SK-N-SH (cell line): ENCODE results near the gene OR52E6. TPM values are rescaled to one million over a fixed set of nuclear protein-coding genes. Genes with fewer than 3 reads are reported as not detected.

Experiments
- CTCF ChIA-PET: fragments of 300-600, 350-600 bp; formaldehyde crosslinking; extraction: SDS; loops from one replicate; lab custom pipeline; 2021; lab: Yijun Ruan, JAX
- POLR2A ChIA-PET: fragments of 350-600 bp; sonication (Branson Sonifier 250); formaldehyde crosslinking; extraction: SDS; loops from one replicate; lab custom pipeline; 2020; ENCODE audit warnings: antibody characterized with exemption, inconsistent platforms; lab: Yijun Ruan, JAX
- DNase-seq: peaks from one replicate; pipeline ENCODE4 v3.0.0; 2012
- H2AFZ ChIP-seq: fragments of 200-600 bp; sonication (generic); 2 replicates; pipeline ENCODE4 v1.8.1; 2016; ENCODE audit warnings: antibody characterized with exemption, mild to moderate bottlenecking, low read depth
- H3F3A ChIP-seq: fragments of 200-600 bp; sonication (generic); replicated peaks from 2 replicates; pipeline ENCODE3; 2016; ENCODE audit warnings: antibody characterized with exemption, mild to moderate bottlenecking; ENCODE audit not compliant: insufficient read depth
- H3K27ac ChIP-seq, 2 experiments: fragments of 200-500 bp in 1 of 2; fragments of 200-600 bp in 1 of 2; sonication (Bioruptor generic) in 1 of 2; sonication (generic), shearing (Covaris generic) in 1 of 2; 2 replicates each; pipeline versions ENCODE4 v1.5.1 to v1.6.1; 2014 to 2016; ENCODE audit warnings: low read depth in 2 of 2, inconsistent platforms in 1 of 2, low read length in 1 of 2, mild to moderate bottlenecking in 1 of 2, mixed read lengths in 1 of 2
- H3K27me3 ChIP-seq: fragments of 200-600 bp; sonication (generic), shearing (Covaris generic); 2 replicates; pipeline ENCODE4 v1.6.1; 2016; ENCODE audit warnings: mixed run types; ENCODE audit not compliant: insufficient read depth
- H3K36me3 ChIP-seq, 2 experiments: fragments of 200-500 bp in 1 of 2; fragments of 200-600 bp in 1 of 2; sonication (Bioruptor generic) in 1 of 2; sonication (generic) in 1 of 2; replicated peaks in 1 of 2; 2 replicates each; pipeline versions ENCODE3 to v1.5.1; 2014 to 2016; ENCODE audit warnings: low read length in 1 of 2, mild to moderate bottlenecking in 1 of 2; ENCODE audit not compliant: insufficient read depth in 2 of 2, control insufficient read depth in 1 of 2
- H3K4me1 ChIP-seq, 2 experiments: fragments of 200-500 bp in 1 of 2; fragments of 200-600 bp in 1 of 2; sonication (Bioruptor generic) in 1 of 2; sonication (generic), shearing (Covaris generic) in 1 of 2; 2 replicates each; pipeline versions ENCODE4 v1.5.1 to v1.6.1; 2014 to 2016; ENCODE audit warnings: low read depth in 1 of 2, low read length in 1 of 2, mixed run types in 1 of 2; ENCODE audit not compliant: insufficient read depth in 2 of 2, control insufficient read depth in 1 of 2
- H3K4me2 ChIP-seq: fragments of 200-600 bp; sonication (generic), shearing (Covaris generic); 2 replicates; pipeline ENCODE4 v1.6.1; 2017; ENCODE audit warnings: mixed run types
- H3K4me3 ChIP-seq, 2 experiments: fragments of 200-500 bp in 1 of 2; fragments of 200-600 bp in 1 of 2; sonication (Bioruptor generic) in 1 of 2; sonication (generic), shearing (Covaris generic) in 1 of 2; 2 replicates each; pipeline versions ENCODE4 v1.5.1 to v1.8.1; 2014 to 2016; ENCODE audit warnings: low read depth in 2 of 2, inconsistent platforms in 1 of 2, low read length in 1 of 2, mild to moderate bottlenecking in 1 of 2, mixed read lengths in 1 of 2, moderate library complexity in 1 of 2
- H3K79me2 ChIP-seq: fragments of 200-600 bp; sonication (generic); 2 replicates; pipeline ENCODE4 v1.8.1; 2017; ENCODE audit warnings: mild to moderate bottlenecking; ENCODE audit not compliant: insufficient read depth
- H3K9ac ChIP-seq: fragments of 200-600 bp; sonication (generic); 2 replicates; pipeline ENCODE4 v1.6.1; 2017; ENCODE audit warnings: mixed run types
- H3K9me2 ChIP-seq: fragments of 200-600 bp; sonication (generic); 2 replicates; pipeline ENCODE4 v1.6.1; 2017; ENCODE audit warnings: mixed run types
- H3K9me3 ChIP-seq: fragments of 200-600 bp; sonication (generic); 2 replicates; pipeline ENCODE4 v1.6.1; 2017; ENCODE audit warnings: mixed run types, mild to moderate bottlenecking, moderate library complexity
- H4K20me1 ChIP-seq: fragments of 200-600 bp; sonication (generic); 2 replicates; pipeline ENCODE4 v1.6.1; 2017; ENCODE audit warnings: mild to moderate bottlenecking, mixed run types; ENCODE audit not compliant: insufficient read depth
- CHD2 ChIP-seq: fragments of 150-350 bp; IDR thresholded peaks from 2 replicates; pipeline ENCODE4 v1.6.1; 2018; ENCODE audit warnings: low read length; ENCODE audit not compliant: partially characterized antibody
- FOXM1 ChIP-seq: IDR thresholded peaks from 2 replicates; pipeline ENCODE4 v1.4.0; 2012; ENCODE audit warnings: low read depth, mild to moderate bottlenecking
- NRF1 ChIP-seq: IDR thresholded peaks from 2 replicates; pipeline ENCODE4 v1.6.1; 2012; ENCODE audit warnings: low read depth, mild to moderate bottlenecking, low read length
- POLR2AphosphoS5 ChIP-seq: IDR thresholded peaks from 2 replicates; pipeline ENCODE4 v1.6.1; 2012; ENCODE audit warnings: low read depth, low read length
- RAD21 ChIP-seq: IDR thresholded peaks from 2 replicates; pipeline ENCODE4 v1.6.1; 2012; ENCODE audit warnings: mild to moderate bottlenecking, low read length
- RFX5 ChIP-seq: IDR thresholded peaks from 2 replicates; pipeline ENCODE4 v1.6.1; 2012; ENCODE audit warnings: mild to moderate bottlenecking, improper control_type of control experiment, low read length
- SIN3A ChIP-seq: IDR thresholded peaks from 2 replicates; pipeline ENCODE4 v1.6.1; 2012; ENCODE audit warnings: low read depth, mild to moderate bottlenecking, low read length, moderate library complexity, borderline replicate concordance
- SMC3 ChIP-seq: IDR thresholded peaks from 2 replicates; pipeline ENCODE4 v1.6.1; 2012; ENCODE audit warnings: low read depth, low read length, improper control_type of control experiment
- TAF1 ChIP-seq: IDR thresholded peaks from 2 replicates; pipeline ENCODE4 v1.6.1; 2012; ENCODE audit warnings: low read depth, mild to moderate bottlenecking, low read length, moderate library complexity, borderline replicate concordance
- WGBS: methylation state at CpG from one replicate; pipeline ENCODE4 v1.1.6; 2017; ENCODE audit warnings: low lambda C conversion rate; 5-methylcytosine and 5-hydroxymethylcytosine counted together
- polyA plus RNA-seq, 3 experiments: library from polyadenylated mRNA; depleted of rRNA; stranded (reverse); fragments of >200 nt; gene quantifications; 2 replicates each; pipeline ENCODE4 v1.2.3, GENCODE V29; 2012
- TF ChIP-seq, protein P1 (sequence below): IDR thresholded peaks from 2 replicates; pipeline ENCODE4 v1.6.1; 2012; ENCODE audit warnings: mild to moderate bottlenecking, low read depth, low read length, moderate library complexity
- TF ChIP-seq, protein P2 (sequence below): IDR thresholded peaks from 2 replicates; pipeline ENCODE4 v1.4.0; 2012; ENCODE audit warnings: low read depth, borderline replicate concordance
- TF ChIP-seq, protein P3 (sequence below): IDR thresholded peaks from 2 replicates; pipeline ENCODE4; 2012
- TF ChIP-seq, protein P4 (sequence below): fragments of 200-600 bp; sonication (generic); IDR thresholded peaks from 2 replicates; pipeline ENCODE4 v1.6.1; 2017; ENCODE audit warnings: antibody characterized with exemption, mild to moderate bottlenecking, moderate library complexity
- TF ChIP-seq, protein P5 (sequence below): IDR thresholded peaks from 2 replicates; pipeline ENCODE4 v1.4.0; 2012; ENCODE audit warnings: low read depth
- TF ChIP-seq, protein P6 (sequence below): fragments of 150-350 bp; IDR thresholded peaks from 2 replicates; pipeline ENCODE4 v1.6.1; 2016; ENCODE audit warnings: mild to moderate bottlenecking, low read depth, low read length

The OR52E6 gene
- polyA plus RNA-seq (2012; rRNA removed), result not detected in 2 replicates
- not detected in 2 replicates for polyA plus RNA-seq (2012; cell fraction: cytosol; rRNA removed)
- not detected in 2 replicates for polyA plus RNA-seq (2012; cell fraction: nucleus; rRNA removed)

DNA sequence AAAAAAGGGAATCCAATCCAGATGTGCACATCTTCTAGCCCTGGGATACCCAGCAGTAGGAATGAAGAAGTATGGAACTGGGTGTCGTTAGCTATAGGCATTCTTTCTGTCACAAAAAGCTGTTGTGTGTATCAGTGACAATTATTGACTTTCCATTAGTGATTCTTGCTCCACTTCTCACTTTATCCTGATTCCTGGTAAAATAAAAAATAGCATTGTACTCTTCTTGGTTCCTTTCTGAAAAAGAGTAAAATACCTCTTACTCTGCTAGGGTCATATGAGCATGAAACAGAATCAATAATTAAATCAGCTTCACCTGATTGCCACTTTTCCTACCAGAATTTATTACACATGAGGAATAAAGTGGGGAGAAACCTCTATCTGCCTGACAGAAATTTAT, at the start of gene OR52E6:
OR52E6 (minus strand) TSS at position 101 of the 400 bp plus-strand sequence; CDS start at position 101, 0 bp downstream.
- ChIA-PET POLR2A (no interaction called here), CTCF (no interaction called here)
- H3K9ac ChIP-seq, result no peak within 1 kb of the TSS
- H3K4me3 ChIP-seq, result no peak within 1 kb of the TSS
- no peaks in the 10 kb centered on the region for H3F3A ChIP-seq
- H3K27ac ChIP-seq, result no peak within 1 kb of the TSS
- no peak within 1 kb of the TSS for H2AFZ ChIP-seq
- TF ChIP-seq FOXM1 (no peak), NRF1 (no peak), CHD2 (no peak), SMC3 (no peak), TAF1 (no peak), SIN3A (no peak), RFX5 (no peak)
- TF ChIP-seq, protein P1, sequence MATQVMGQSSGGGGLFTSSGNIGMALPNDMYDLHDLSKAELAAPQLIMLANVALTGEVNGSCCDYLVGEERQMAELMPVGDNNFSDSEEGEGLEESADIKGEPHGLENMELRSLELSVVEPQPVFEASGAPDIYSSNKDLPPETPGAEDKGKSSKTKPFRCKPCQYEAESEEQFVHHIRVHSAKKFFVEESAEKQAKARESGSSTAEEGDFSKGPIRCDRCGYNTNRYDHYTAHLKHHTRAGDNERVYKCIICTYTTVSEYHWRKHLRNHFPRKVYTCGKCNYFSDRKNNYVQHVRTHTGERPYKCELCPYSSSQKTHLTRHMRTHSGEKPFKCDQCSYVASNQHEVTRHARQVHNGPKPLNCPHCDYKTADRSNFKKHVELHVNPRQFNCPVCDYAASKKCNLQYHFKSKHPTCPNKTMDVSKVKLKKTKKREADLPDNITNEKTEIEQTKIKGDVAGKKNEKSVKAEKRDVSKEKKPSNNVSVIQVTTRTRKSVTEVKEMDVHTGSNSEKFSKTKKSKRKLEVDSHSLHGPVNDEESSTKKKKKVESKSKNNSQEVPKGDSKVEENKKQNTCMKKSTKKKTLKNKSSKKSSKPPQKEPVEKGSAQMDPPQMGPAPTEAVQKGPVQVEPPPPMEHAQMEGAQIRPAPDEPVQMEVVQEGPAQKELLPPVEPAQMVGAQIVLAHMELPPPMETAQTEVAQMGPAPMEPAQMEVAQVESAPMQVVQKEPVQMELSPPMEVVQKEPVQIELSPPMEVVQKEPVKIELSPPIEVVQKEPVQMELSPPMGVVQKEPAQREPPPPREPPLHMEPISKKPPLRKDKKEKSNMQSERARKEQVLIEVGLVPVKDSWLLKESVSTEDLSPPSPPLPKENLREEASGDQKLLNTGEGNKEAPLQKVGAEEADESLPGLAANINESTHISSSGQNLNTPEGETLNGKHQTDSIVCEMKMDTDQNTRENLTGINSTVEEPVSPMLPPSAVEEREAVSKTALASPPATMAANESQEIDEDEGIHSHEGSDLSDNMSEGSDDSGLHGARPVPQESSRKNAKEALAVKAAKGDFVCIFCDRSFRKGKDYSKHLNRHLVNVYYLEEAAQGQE, result no peak
- TF ChIP-seq, protein P2, sequence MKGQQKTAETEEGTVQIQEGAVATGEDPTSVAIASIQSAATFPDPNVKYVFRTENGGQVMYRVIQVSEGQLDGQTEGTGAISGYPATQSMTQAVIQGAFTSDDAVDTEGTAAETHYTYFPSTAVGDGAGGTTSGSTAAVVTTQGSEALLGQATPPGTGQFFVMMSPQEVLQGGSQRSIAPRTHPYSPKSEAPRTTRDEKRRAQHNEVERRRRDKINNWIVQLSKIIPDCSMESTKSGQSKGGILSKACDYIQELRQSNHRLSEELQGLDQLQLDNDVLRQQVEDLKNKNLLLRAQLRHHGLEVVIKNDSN, result no peak
- TF ChIP-seq, protein P3, sequence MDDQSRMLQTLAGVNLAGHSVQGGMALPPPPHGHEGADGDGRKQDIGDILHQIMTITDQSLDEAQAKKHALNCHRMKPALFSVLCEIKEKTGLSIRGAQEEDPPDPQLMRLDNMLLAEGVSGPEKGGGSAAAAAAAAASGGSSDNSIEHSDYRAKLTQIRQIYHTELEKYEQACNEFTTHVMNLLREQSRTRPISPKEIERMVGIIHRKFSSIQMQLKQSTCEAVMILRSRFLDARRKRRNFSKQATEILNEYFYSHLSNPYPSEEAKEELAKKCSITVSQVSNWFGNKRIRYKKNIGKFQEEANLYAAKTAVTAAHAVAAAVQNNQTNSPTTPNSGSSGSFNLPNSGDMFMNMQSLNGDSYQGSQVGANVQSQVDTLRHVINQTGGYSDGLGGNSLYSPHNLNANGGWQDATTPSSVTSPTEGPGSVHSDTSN, result no peak
- H3K27me3 ChIP-seq, result no peaks in the 10 kb centered on the region
- H3K36me3 ChIP-seq, result no peaks in the 10 kb centered on the region
- H3K4me2 ChIP-seq, result no peak within 1 kb of the TSS
- DNase-seq, result no peak
- H3K9me3 ChIP-seq, result no peaks in the 10 kb centered on the region
- 0% methylated on average over 1 of the region's 1 CpG for WGBS
- no peaks in the 10 kb centered on the region for H4K20me1 ChIP-seq
- no peaks in the 10 kb centered on the region for H3K4me1 ChIP-seq
- no peaks in the 10 kb centered on the region for H3K9me2 ChIP-seq
- H3K79me2 ChIP-seq, result no peaks in the 10 kb centered on the region

DNA sequence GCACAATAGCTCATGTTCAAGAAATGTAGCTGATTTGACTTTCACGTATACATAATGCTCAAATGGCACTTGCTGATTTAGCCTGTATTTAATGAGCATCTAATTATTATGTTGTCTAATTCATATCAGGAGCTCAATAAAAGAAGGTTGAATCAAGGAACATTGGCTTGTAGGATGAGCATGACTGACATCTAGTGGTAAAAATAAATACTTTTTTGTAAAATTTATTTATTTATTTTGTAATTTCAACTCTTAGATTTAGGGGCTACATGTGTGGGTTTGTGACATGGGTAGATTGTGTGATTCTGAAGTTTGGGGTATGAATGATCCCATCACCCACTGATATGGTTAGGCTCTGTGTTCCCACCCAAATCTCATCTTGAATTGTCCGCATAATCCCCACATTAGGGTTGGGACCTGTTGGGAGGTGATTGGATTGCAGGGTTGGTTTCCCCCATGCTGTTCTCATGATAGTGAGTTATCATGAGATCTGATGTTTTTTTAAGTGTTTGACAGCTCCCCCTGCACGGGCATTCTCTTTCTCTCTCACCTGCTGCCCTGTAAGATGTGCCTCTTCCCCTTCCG, 49.6 kb upstream of the OR52E6 start:
- Histone ChIP-seq H3K9me2 (no peaks in the 10 kb centered on the region), H3K9ac (no peak overlapping the region), H3K4me2 (no peak overlapping the region), H3K4me1 (no peaks in the 10 kb centered on the region), H4K20me1 (no peaks in the 10 kb centered on the region), H3F3A (no peaks in the 10 kb centered on the region), H3K27ac (no peak overlapping the region), H3K36me3 (no peaks in the 10 kb centered on the region), H3K27me3 (no peaks in the 10 kb centered on the region; the same call in 1 of the 2 replicates), H2AFZ (no peak overlapping the region), H3K9me3 (no peaks in the 10 kb centered on the region), H3K4me3 (no peak overlapping the region), H3K79me2 (no peaks in the 10 kb centered on the region)
- DNase-seq, result peak; percentile 4
- ChIA-PET CTCF (interaction anchor here (0.6 to 1.5 kb wide), 9 partner anchors 9 to 857 kb away, joined by 3 to 9 read pairs (median 3); no protein-coding TSS in a partner anchor), POLR2A (no interaction called here)
- 44% methylated on average over 4 of the region's 4 CpGs for WGBS
- TF ChIP-seq, protein P4, sequence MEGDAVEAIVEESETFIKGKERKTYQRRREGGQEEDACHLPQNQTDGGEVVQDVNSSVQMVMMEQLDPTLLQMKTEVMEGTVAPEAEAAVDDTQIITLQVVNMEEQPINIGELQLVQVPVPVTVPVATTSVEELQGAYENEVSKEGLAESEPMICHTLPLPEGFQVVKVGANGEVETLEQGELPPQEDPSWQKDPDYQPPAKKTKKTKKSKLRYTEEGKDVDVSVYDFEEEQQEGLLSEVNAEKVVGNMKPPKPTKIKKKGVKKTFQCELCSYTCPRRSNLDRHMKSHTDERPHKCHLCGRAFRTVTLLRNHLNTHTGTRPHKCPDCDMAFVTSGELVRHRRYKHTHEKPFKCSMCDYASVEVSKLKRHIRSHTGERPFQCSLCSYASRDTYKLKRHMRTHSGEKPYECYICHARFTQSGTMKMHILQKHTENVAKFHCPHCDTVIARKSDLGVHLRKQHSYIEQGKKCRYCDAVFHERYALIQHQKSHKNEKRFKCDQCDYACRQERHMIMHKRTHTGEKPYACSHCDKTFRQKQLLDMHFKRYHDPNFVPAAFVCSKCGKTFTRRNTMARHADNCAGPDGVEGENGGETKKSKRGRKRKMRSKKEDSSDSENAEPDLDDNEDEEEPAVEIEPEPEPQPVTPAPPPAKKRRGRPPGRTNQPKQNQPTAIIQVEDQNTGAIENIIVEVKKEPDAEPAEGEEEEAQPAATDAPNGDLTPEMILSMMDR, result peak; percentile 64
- TF ChIP-seq RAD21 (peak; percentile 37; the same call in 1 of the 2 replicates), SIN3A (no peak), POLR2AphosphoS5 (no peak), FOXM1 (no peak)
- TF ChIP-seq, protein P5, sequence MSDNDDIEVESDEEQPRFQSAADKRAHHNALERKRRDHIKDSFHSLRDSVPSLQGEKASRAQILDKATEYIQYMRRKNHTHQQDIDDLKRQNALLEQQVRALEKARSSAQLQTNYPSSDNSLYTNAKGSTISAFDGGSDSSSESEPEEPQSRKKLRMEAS, result no peak
- TF ChIP-seq, protein P6, sequence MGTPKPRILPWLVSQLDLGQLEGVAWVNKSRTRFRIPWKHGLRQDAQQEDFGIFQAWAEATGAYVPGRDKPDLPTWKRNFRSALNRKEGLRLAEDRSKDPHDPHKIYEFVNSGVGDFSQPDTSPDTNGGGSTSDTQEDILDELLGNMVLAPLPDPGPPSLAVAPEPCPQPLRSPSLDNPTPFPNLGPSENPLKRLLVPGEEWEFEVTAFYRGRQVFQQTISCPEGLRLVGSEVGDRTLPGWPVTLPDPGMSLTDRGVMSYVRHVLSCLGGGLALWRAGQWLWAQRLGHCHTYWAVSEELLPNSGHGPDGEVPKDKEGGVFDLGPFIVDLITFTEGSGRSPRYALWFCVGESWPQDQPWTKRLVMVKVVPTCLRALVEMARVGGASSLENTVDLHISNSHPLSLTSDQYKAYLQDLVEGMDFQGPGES, result no peak
